OCI-LY7 (cell line): Measurements from ENCODE around the gene KAT7. TPM values are rescaled to one million over a fixed set of nuclear protein-coding genes. Genes with fewer than 3 reads are reported as not detected.

ENCODE experiments used
- BruUV-seq: library from RNA; stranded (reverse); fragments of 400-500 nt; replicated peaks from 2 replicates; lab custom pipeline; 2021; lab: Mats Ljungman, UMichigan
- CTCF ChIA-PET: fragments of 300-600 bp; sonication (Branson Sonifier 250); formaldehyde crosslinking; loops from one replicate; lab custom pipeline; 2022; ENCODE audit warnings: antibody characterized with exemption; ENCODE audit not compliant: unreplicated experiment; lab: Charles Lee
- POLR2A ChIA-PET: fragments of 300-600 bp; sonication (Branson Sonifier 250); formaldehyde crosslinking; loops from one replicate; lab custom pipeline; 2022; ENCODE audit warnings: antibody characterized with exemption; lab: Charles Lee
- DNase-seq: peaks from one replicate; pipeline ENCODE4 v3.0.0-alpha.2; 2015; ENCODE audit warnings: low spot score
- H2AFZ ChIP-seq: fragments of 200-600 bp; sonication (generic), shearing (Covaris generic); 2 replicates; pipeline ENCODE4 v1.6.1; 2014; ENCODE audit warnings: mild to moderate bottlenecking, antibody characterized with exemption, low read length, moderate library complexity
- H3K27ac ChIP-seq: fragments of 200-600 bp; sonication (generic); 2 replicates; pipeline ENCODE4 v1.5.1; 2014; ENCODE audit warnings: mixed run types, low read depth, mild to moderate bottlenecking, moderate library complexity, low read length, inconsistent platforms; ENCODE audit not compliant: poor library complexity, severe bottlenecking
- H3K36me3 ChIP-seq: fragments of 200-600 bp; sonication (generic); 2 replicates; pipeline ENCODE4 v1.6.1; 2014; ENCODE audit warnings: mild to moderate bottlenecking, antibody characterized with exemption, low read length, moderate library complexity, mixed read lengths; ENCODE audit not compliant: insufficient read depth
- H3K4me1 ChIP-seq: fragments of 200-600 bp; sonication (generic); 2 replicates; pipeline ENCODE4 v1.5.1; 2014; ENCODE audit warnings: mild to moderate bottlenecking, low read length; ENCODE audit not compliant: insufficient read depth, poor library complexity, severe bottlenecking
- H3K4me2 ChIP-seq: fragments of 200-600 bp; sonication (generic); 2 replicates; pipeline ENCODE4 v1.6.1; 2014; ENCODE audit warnings: mild to moderate bottlenecking, low read length
- H3K4me3 ChIP-seq: fragments of 200-600 bp; sonication (generic); 2 replicates; pipeline ENCODE4 v1.5.1; 2014; ENCODE audit warnings: mild to moderate bottlenecking, low read depth, low read length; ENCODE audit not compliant: poor library complexity, severe bottlenecking
- H3K79me2 ChIP-seq: fragments of 200-600 bp; sonication (generic); 2 replicates; pipeline ENCODE4 v1.6.1; 2016; ENCODE audit warnings: low read depth, mild to moderate bottlenecking, low read length, moderate library complexity, mixed read lengths; ENCODE audit not compliant: insufficient read depth
- H3K9me2 ChIP-seq: fragments of 200-600 bp; sonication (generic); 2 replicates; pipeline ENCODE4 v1.6.1; 2016; ENCODE audit warnings: mild to moderate bottlenecking, low read length, mixed read lengths; ENCODE audit not compliant: insufficient read depth
- H3K9me3 ChIP-seq: fragments of 200-600 bp; sonication (generic); 2 replicates; pipeline ENCODE4 v1.6.1; 2014; ENCODE audit warnings: mild to moderate bottlenecking, mixed run types, low read length, mixed read lengths
- H4K20me1 ChIP-seq: fragments of 200-600 bp; sonication (generic); 2 replicates; pipeline ENCODE4 v1.6.1; 2014; ENCODE audit warnings: mild to moderate bottlenecking, antibody characterized with exemption, low read length, moderate library complexity, mixed read lengths; ENCODE audit not compliant: insufficient read depth
- EZH2phosphoT487 ChIP-seq: fragments of 200-600 bp; sonication (generic); IDR thresholded peaks from 2 replicates; pipeline ENCODE4 v1.6.1; 2018; ENCODE audit warnings: low read depth, borderline replicate concordance, mild to moderate bottlenecking, mixed run types, antibody characterized with exemption, low read length, moderate library complexity, mixed read lengths
- intact Hi-C: fragments of 100-400 bp; cut with micrococcal nuclease; formaldehyde crosslinking; loops from one replicate; pipeline ENCODE4 v1.10.0; 2022; ENCODE audit not compliant: unreplicated experiment
- total RNA-seq, 2 experiments: library from RNA; depleted of rRNA in 1 of 2; stranded (reverse); fragments of >200 nt in 1 of 2; shearing (Covaris generic) in 1 of 2; gene quantifications; 2 replicates each; pipeline ENCODE4 v1.2.3, GENCODE V29; 2014 to 2022
- TF ChIP-seq, protein P1 (sequence below): fragments of 200-600 bp; sonication (generic); conservative IDR thresholded peaks from 2 replicates; pipeline ENCODE4 v1.5.1; 2014; ENCODE audit warnings: mild to moderate bottlenecking, antibody characterized with exemption, low read length, moderate library complexity, mixed read lengths

The KAT7 gene
- total RNA-seq, 2 experiments from 2014 or later: 43.3 to 70.3 TPM

DNA sequence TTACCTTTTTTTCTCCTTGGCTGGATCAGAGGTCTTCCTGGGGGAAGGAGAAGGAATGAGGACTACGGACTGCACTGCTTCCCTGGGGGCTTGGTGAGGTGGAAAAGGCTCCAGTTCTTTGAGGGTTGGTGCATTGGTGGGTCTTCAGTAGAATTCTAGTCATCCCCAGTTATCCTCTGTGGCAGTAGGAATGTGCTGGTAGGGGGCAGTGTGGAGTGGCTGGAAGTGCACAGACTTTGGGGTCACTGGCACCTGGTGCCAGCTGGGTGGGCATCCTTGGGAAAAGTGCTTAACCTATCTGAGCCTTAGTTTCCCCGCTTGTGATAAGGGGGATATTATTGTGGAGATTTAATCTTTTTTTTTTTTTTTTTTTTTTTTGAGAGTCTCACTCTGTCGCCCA, 53.1 kb downstream of the KAT7 start:
- CTCF ChIA-PET: no interaction called here
- no peaks in the 10 kb centered on the region for H3K9me3 ChIP-seq

DNA sequence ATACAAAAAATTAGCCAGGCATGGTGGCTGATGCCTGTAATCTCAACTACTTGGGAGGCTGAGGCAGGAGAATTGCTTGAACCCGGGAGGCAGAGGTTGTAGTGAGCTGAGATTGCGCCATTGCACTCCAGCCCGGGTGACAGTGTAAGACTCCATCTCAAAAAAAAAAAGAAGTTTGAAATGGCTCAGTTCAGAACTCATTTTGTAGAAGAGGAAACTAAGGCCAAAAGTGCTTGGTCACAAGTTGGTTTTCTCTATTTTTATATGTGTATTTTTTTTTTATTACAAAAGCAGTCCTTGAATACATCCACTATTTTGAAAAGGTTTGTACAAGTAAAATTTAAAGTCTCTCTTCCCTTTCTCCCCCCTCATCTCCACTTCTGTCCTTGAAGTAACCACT, 53.9 kb downstream of the KAT7 start:
- H4K20me1 ChIP-seq: 0 out of 2 replicates have a peak, but pooled peaks cover 4% of the 10 kb centered on the region
- DNase-seq: no peak
- no peaks in the 10 kb centered on the region for H3K9me2 ChIP-seq
- H3K4me2 ChIP-seq: no peak overlapping the region
- no peaks in the 10 kb centered on the region for H3K79me2 ChIP-seq
- H3K27ac ChIP-seq: no peak overlapping the region
- no TSS peak for BruUV-seq
- no peaks in the 10 kb centered on the region for H3K36me3 ChIP-seq
- TF ChIP-seq, protein P1, sequence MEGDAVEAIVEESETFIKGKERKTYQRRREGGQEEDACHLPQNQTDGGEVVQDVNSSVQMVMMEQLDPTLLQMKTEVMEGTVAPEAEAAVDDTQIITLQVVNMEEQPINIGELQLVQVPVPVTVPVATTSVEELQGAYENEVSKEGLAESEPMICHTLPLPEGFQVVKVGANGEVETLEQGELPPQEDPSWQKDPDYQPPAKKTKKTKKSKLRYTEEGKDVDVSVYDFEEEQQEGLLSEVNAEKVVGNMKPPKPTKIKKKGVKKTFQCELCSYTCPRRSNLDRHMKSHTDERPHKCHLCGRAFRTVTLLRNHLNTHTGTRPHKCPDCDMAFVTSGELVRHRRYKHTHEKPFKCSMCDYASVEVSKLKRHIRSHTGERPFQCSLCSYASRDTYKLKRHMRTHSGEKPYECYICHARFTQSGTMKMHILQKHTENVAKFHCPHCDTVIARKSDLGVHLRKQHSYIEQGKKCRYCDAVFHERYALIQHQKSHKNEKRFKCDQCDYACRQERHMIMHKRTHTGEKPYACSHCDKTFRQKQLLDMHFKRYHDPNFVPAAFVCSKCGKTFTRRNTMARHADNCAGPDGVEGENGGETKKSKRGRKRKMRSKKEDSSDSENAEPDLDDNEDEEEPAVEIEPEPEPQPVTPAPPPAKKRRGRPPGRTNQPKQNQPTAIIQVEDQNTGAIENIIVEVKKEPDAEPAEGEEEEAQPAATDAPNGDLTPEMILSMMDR: no peak
- no peak for TF ChIP-seq EZH2phosphoT487
- H2AFZ ChIP-seq: no peak overlapping the region
- H3K4me1 ChIP-seq: no peaks in the 10 kb centered on the region
- no peak overlapping the region for H3K4me3 ChIP-seq
- intact Hi-C loops: no loop called here
- no peaks in the 10 kb centered on the region for H3K9me3 ChIP-seq
- ChIA-PET CTCF (no interaction called here), POLR2A (no interaction called here)

More for the DNA sequence above, 53.1 kb downstream of the KAT7 start:
- no peaks in the 10 kb centered on the region for H3K4me1 ChIP-seq
- H3K9me2 ChIP-seq: no peaks in the 10 kb centered on the region
- TF ChIP-seq, protein P1: 0 out of 2 replicates have a peak, but pooled peaks have one; percentile 21
- TF ChIP-seq EZH2phosphoT487: no peak
- H3K27ac ChIP-seq: no peak overlapping the region
- H3K4me3 ChIP-seq: no peak overlapping the region
- no peak for DNase-seq
- POLR2A ChIA-PET: no interaction called here
- H4K20me1 ChIP-seq: 0 out of 2 replicates have a peak, but pooled peaks cover 4% of the 10 kb centered on the region
- no peak overlapping the region for H3K4me2 ChIP-seq
- H2AFZ ChIP-seq: no peak overlapping the region
- intact Hi-C loops: no loop called here
- no peaks in the 10 kb centered on the region for H3K79me2 ChIP-seq
- H3K36me3 ChIP-seq: no peaks in the 10 kb centered on the region
- no TSS peak for BruUV-seq

DNA sequence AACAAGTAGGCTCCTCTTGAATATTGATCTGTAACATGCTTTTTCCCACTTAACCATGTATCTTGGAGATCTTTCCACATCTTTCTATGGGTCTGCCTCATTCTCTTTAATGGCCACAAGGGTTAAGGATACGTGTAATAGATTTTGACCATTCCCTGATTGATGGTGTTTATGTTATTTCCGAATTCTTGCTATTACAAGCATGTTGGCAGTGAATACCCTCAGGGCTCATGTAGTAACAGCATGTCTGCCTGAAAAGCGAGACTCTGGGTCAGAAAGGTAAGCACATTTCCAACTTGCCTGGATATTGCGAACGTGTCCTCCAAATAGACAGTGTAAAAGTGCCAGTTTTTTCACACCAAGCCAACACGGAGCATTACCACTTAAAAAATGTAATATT, 54.4 kb downstream of the KAT7 start:
- Histone ChIP-seq H3K9me2 (no peaks in the 10 kb centered on the region), H3K36me3 (no peaks in the 10 kb centered on the region), H2AFZ (no peak overlapping the region), H3K27ac (no peak overlapping the region), H3K4me1 (no peaks in the 10 kb centered on the region), H4K20me1 (no peaks in the 10 kb centered on the region), H3K4me2 (no peak overlapping the region), H3K4me3 (no peak overlapping the region), H3K9me3 (no peaks in the 10 kb centered on the region), H3K79me2 (no peaks in the 10 kb centered on the region)
- no TSS peak for BruUV-seq
- TF ChIP-seq, protein P1: no peak
- no peak for TF ChIP-seq EZH2phosphoT487
- CTCF ChIA-PET: no interaction called here
- DNase-seq: no peak
- POLR2A ChIA-PET: no interaction called here
- intact Hi-C loops: no loop called here
